CMK (cell line): ENCODE results near the gene AGPAT1.
"Not testable (repeated sequence)": the region's sequence is repeated elsewhere in the genome, so short reads cannot be mapped to it uniquely, and the experiment has no call there.

Experiments
- DNase-seq: peaks from one replicate; pipeline ENCODE4 v3.0.0-alpha.2; 2010; ENCODE audit warnings: low read depth

The AGPAT1 gene

DNA sequence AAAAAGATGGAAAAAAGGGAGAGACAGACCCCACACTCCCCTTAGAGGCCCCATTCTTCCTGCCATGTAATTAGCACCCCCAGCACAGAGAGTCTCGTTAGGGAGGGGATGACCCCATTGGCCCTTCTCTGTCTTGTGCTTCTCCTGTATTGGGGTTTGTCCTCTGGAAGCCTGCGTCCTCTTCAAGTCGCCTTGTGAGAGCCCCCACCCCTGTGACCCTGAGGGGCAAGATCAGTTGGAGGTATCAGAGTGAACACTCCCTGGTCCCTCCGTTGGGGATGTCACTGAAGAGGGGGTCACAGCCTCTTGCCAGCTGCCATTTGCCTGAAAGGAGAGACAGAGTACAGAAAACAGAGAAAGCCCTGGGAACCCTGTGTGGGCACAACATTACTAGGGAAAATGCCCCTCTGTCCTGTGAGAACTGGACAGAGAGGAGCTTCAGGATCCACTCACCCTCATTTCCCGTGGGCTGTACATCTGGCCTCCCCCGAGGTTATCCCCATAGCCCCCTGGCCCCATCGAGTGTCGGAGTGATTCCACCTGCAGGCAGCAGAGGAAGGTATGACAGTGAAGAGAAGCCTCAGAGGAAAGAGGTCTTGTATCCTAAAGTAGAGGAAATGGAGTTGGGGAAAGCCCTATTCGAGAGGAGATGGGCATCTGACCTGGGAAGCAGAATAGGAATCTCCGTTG lies 10.4 kb upstream of the AGPAT1 start:
- not testable (repeated sequence) for DNase-seq

- DNase-seq: not testable (repeated sequence)
Measured at GRCh38 chr6:32185681-32186131, 9.8 kb upstream of the AGPAT1 start.

DNA sequence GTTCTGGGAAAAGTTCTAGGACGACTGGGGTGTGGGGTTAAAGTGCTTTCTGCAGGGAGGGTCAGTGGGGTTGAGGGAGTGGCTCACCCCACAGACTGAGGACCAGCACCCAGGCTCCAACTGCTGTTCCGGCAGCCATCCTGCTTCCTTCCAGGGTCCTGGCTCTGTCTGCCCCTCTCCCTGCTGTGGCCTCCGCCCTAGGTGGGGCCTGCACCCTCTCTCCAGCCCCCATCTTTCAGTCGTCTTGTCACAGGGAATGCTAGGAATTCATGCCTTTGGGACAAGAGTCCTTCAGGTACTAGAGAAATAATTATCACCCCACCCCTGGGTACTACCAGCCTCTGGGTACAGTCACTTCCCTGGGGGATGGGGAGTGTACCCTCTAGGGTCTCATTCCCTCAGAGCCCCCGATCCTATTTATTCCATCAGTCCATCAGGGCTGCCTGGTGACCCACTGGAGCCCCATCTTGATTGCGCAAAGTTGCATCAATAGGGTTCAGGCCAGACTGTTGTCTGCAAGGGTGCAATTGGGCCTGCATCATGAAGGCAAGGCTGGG lies 8.3 kb upstream of the AGPAT1 start, which contains the start of gene AGER:
Gene AGER (minus strand): TSS at position 170 of the 557 bp plus-strand sequence. CDS start 31 bp downstream, at position 139.
- DNase-seq: no peak

GRCh38 chr6:32183483-32184083 lies 7.7 kb upstream of the AGPAT1 start:
- no peak for DNase-seq

- no peak for DNase-seq
Measured at GRCh38 chr6:32183030-32183429, 7.1 kb upstream of the AGPAT1 start.

DNA sequence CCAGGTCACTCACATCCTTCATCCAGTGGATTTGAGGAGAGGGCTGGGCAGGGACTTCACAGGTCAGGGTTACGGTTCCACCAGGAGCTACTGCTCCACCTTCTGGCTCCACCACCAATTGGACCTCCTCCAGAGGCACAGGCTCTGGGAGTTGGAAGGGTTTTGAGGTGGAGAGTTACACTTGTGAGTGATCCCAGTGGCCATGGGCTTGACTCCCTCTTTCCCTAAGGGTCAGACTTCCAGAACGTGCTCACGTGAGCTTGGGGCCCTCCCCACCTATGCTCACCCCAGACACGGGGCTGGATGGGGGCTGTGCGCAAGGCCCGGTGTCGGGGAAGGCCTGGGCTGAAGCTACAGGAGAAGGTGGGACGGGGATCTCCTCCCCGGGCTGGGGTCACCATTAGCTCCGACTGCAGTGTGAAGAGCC lies 6.7 kb upstream of the AGPAT1 start:
- DNase-seq: no peak

DNA sequence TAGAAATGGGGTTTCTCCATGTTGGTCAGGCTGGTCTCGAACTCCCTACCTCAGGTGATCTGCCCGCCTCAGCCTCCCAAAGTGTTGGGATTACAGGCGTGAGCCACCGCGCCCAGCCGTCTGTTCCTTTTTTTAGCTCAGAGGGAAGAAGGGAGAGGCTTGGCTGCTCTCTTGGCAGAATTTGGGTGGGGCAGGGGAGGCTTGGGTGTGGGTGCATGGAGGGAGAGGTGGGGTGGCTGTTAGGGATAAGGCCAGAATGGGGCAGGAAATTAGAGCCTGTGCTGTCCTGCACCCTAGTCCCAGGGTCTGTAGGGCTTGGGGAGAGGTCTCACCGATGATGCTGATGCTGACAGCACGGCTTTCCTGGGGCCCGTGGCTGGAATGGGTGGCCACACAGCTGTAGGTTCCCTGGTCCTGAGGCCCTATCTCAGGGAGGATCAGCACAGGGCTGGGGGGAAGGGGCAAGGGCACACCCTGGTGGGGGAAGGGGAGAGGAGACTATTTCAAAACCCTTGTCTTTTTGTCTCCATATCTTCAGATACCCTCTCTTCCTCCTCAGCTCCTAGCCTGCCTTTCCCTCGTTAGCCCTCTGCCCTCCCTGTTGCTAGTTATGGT lies 6.1 kb upstream of the AGPAT1 start:
- DNase-seq: no peak

DNA sequence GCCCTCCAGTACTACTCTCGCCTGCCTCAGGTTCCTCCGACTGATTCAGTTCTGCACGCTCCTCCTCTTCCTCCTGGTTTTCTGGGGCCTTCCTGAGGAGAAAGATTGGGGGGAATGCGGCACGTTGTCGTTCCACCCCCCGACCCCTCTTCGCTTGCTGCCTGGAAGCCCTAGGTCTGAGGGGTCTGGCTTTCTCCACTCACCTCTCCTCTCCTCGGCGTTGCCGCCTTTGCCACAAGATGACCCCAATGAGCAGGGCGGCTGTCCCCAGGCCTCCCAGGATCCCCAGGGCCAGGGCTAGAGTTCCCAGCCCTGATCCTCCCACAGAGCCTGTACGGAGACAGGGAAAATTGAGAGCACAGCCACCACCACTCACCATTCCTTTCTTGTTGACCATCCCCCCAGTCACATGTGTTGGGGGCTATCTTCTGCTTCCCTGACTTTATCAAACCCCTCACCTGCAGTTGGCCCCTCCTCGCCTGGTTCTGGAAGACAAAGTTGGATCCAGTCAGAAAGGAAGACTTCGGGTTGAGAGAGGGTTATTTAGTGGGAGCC lies 5.3 kb upstream of the AGPAT1 start:
- DNase-seq: no peak

- DNase-seq: no peak
Measured at GRCh38 chr6:32179766-32180405, 4.0 kb upstream of the AGPAT1 start.

DNA sequence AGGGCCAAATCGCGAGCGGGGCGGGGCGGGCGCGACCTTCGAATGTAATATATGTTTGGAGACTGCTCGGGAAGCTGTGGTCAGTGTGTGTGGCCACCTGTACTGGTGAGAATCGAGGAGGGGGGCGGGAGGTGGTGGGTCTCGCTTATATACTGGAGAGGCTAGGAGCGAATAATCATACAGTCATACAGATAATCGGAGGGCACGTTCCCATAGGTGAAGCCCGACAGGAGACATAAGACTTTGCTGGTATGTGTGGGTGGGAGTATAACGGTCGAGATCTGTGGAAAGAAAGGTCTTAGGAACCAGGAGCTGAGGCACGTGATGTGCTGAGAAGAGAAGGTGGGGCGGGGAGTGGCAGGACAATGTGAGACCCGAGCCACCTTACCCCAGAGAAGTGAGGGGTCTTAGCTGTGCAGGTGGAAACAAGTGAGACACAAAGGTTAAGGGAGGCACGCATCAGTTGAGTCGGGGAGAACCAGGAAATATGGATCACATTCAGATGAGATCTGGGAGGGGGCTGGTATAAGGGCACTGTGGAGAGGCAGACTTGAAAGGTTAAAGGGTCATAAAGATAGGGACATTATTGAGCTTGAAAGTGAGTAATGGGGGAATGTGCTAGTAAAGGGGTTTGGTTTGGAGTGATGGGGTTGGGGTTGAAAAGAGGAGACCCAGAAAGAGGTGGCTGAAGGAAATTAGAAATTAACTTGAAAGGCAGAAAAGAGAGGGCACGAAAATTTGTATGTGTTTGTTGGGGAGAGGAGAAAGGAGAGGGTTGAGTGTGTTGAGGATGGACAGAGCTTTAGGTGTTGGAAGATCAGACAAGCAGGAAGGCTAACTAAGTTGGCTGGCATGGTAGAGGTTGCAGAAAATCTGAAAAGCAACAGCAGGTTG lies 2.9 kb upstream of the AGPAT1 start:
- no peak for DNase-seq

GRCh38 chr6:32177788-32178546 lies 2.1 kb upstream of the AGPAT1 start, which contains the start of gene RNF5:
Gene RNF5 (plus strand): TSS chr6:32178405. CDS start chr6:32178512, 107 bp downstream.
- DNase-seq: peak; percentile 98

DNA sequence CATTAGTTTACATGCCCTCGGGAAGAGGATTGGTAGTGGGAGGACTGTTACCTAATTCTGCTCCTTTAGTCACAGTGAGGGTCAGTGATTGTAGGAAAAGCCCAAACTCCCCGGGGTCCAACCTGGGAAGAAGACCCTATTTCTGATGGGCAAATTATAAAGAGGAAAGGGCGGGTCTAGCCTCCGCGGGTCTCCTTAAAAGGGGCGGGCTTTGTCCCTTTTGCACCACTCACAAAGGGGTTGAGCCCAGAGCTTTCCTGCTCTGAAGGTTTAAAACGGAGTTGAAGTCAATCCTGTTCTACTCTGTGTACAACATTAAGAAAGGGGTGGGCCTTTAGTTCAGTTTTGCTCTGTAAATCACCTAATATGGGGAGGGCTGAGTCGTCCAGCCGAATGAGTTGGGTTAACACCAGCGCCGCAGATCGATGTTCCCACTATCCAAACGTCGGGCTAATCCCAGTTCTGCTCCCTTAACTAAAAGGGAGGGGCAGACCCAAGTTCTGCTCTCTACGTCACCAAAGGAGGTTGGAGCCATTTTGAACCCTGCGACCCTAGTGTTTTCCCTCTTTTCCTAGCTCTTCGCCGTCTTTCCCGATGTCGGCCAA lies 1.4 kb upstream of the AGPAT1 start:
- no peak for DNase-seq

GRCh38 chr6:32176476-32177182 lies 745 bp upstream of the AGPAT1 start:
- no peak for DNase-seq

GRCh38 chr6:32175322-32175710 lies 568 bp downstream of the AGPAT1 start:
- DNase-seq: no peak

- DNase-seq: no peak
Measured at GRCh38 chr6:32174416-32174815, 1.5 kb downstream of the AGPAT1 start.

- no peak for DNase-seq
Measured at GRCh38 chr6:32173051-32173727, 2.7 kb downstream of the AGPAT1 start.

DNA sequence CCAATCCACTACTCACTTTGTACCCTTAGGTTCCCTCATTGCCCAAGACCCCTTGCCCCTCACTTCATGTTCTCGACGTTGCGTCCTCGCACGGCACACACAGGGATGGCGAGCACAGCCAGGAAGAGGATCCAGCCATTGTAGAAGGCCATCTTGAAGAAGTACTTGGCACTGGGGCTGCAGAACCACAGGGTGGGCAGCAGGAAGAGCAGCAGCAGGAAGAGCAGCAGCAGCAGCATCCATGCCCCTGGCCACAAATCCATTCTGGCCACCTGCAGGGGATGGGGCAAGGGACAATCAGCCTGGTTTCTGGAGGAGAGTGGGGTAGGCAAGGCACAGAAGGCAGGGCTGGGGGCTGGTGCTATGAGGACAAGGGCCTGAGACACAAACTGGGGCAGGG lies 4.7 kb downstream of the AGPAT1 start:
- no peak for DNase-seq

GRCh38 chr6:32170294-32170693 lies 5.6 kb downstream of the AGPAT1 start:
- DNase-seq: no peak
